GM21526 (cell line): ENCODE measurements around the gene NLRX1.
"Not testable (repeated sequence)": the region's sequence is repeated elsewhere in the genome, so short reads cannot be mapped to it uniquely, and the experiment has no call there.

Experiments
- ATAC-seq: cut with Tn5 transposase; IDR thresholded peaks from one replicate; pipeline ENCODE4 v1.9.1; 2021; ENCODE audit warnings: moderate library complexity; ENCODE audit not compliant: unreplicated experiment, low FRiP score

NLRX1 gene

DNA sequence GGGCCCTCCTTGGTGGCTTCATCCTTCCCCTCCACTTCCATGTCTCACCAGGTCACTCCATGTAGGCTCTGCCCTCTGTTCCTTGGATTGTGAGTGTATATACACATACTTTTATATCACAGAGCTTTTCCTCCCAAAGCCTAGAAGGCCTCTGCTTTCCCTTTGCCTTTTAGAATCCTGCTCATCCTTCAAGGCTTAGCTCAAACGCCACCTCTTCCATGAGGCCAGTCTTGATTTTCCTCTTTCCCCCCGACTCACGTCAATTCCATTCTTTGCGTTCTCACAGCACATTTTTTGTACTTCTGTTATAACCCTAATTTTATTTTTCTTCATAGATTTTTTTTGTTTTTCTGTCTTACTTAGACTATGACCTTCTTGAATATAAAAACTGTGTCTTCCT, 15.9 kb upstream of the NLRX1 start:
- no peak for ATAC-seq

DNA sequence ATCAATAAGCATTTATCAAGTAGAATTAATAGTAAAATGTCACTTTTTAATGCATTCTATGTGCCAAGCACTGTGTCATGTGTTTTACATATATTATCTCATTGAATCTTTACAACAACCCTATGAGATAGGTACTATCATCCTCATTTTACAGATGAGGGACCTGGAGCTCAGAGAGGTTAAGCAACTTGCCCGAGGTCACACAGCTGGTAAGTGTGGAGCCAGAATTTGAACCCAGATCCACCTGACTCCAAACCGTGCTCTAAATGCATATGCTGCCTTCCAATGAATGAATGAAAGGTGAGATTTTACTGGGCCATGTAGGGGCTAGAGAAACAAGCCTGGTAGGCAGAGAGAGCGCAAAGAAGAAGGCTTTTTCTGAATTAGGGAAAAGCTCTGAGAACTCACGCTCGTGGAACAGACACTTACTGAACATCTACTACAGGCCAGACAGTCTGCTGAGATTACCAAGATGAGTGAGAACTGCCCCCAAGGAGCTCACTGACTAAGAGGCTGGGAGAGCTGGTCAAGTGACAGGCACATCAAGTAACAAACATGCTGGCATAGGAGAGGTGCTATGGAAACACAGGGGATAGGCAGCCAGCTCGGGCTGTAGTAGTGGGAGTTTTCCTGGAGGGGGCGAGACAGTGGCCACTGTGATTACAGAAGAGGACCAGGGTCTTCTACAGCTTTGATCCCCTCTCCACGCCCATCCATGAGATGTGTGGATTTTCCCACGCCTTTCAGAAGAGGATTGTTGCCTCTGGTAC, 15.3 kb upstream of the NLRX1 start:
- ATAC-seq, result no peak

DNA sequence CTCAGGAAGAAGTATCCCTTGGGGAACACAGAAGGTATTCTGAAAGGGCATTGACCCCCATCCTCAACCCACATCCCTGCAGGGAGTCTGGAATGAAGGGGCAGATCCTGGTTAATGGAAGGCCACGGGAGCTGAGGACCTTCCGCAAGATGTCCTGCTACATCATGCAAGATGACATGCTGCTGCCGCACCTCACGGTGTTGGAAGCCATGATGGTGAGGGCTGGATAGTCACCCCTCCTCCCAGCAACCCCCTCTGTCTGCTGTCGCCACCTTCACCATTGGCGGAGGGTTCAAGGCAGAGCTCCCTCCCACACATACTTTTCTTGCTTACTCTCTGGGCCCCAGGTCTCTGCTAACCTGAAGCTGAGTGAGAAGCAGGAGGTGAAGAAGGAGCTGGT, 14.3 kb upstream of the NLRX1 start:
- ATAC-seq, result no peak

DNA sequence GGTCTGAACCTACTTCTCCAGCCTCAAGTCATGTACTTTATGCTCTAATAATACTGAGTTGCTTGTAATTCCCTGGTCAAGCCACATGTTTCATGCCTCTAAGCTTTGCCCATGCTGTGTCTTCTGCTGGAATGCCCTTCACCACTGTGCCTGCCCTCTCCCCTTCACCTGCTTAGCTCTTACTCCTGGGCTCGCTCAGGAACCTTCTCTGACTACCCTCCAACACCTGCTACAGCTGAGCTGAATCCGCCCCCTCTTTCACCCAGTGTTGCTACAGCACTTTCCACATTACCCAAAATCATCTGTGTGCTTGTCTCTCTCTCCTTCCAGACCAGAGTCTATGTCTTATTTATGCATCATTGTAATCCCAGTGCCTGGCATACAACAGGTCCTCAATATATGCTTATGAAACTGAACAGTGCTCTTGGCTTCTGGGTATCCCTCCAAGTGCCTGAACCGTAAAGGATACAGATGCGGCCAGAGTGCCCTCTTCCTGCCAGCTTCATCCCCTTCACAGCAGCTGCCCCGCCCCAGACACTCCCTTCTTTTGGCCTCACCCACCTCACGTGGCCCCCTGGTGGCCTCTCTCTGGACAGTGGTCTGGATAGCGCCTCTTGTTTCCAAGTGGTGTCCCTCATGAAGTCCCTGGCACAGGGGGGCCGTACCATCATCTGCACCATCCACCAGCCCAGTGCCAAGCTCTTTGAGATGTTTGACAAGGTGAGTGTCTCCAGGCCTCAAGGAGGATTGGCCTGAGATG, 12.6 kb upstream of the NLRX1 start:
- ATAC-seq, result no peak

DNA sequence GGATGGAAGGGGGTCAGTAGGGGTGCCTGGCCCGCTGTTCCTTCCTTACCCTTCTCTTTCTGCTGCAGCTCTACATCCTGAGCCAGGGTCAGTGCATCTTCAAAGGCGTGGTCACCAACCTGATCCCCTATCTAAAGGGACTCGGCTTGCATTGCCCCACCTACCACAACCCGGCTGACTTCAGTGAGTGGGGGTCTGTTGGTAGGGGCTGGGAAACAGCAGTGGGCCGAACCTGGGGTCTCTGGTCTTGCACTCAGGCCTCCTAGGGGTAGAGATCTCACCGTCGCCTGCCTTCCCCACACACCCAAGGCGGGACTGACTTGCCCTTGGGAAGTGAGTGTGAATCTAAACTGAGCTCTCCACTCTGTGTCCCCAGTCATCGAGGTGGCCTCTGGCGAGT, 12.0 kb upstream of the NLRX1 start:
- ATAC-seq, result no peak

DNA sequence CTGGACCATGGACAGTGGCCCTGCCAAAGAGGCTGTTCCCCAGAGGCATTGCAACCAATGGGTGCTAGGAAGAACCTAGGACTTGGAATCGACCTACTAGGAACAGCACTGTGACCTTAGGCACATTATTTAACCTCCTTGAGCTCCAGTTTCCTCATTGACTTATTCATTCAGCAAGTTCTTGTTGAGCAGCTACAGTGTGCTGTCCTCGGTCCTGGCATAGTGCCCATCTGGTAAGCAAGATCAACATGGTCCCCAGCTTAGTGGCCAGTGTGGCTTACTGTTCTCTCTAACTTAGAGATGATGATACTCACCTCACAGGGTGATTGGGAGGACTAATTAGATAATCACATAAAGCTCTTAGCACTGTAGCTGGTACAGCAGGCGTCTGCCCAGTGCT, 11.5 kb upstream of the NLRX1 start:
- ATAC-seq, result no peak

DNA sequence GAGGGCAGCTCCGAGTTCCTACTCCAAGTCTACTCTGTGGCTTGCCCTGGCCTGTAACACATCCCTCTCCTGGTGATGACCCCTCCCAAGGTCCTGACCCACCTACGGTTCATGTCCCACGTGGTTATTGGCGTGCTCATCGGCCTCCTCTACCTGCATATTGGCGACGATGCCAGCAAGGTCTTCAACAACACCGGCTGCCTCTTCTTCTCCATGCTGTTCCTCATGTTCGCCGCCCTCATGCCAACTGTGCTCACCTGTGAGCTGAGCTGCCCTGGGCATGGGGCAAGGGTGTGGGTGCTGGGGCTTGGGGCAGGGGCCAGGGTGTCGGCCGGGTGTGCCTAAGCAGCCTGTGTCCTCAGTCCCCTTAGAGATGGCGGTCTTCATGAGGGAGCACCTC, 10.1 kb upstream of the NLRX1 start:
- ATAC-seq, result no peak

DNA sequence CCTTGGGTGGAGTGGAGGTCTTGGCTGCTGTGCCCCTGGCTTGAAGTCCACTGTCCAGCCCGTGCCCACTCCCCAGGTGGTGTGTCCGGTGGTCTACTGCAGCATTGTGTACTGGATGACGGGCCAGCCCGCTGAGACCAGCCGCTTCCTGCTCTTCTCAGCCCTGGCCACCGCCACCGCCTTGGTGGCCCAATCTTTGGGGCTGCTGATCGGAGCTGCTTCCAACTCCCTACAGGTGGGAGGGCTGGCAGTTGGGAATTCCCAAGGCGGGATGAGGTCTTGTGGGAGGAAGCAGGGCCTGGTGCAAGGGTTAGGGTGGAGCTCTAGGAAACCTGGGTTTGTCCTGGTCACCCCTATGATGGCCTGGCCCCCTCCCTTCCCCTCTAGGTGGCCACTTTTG, 8.4 kb upstream of the NLRX1 start:
- no peak for ATAC-seq

DNA sequence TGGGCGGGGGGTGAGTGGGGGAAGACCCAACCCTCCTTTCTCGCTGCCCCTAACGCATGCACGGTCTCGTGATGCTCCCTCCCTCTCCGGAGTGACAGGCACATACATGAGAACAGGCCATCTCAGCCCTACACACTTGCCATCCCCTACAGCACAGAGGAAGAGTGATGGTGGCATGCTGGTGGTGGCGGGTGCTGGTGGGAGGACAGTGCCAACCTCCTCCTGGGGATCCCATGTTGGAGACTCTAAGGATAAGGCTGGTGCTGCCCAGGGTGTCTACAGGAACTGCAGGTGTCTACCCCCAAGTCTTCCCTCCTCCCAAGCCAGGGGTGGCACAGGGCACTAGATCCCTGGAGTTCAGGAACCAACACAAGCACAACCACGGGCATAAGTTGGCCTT, 6.7 kb upstream of the NLRX1 start:
- no peak for ATAC-seq

DNA sequence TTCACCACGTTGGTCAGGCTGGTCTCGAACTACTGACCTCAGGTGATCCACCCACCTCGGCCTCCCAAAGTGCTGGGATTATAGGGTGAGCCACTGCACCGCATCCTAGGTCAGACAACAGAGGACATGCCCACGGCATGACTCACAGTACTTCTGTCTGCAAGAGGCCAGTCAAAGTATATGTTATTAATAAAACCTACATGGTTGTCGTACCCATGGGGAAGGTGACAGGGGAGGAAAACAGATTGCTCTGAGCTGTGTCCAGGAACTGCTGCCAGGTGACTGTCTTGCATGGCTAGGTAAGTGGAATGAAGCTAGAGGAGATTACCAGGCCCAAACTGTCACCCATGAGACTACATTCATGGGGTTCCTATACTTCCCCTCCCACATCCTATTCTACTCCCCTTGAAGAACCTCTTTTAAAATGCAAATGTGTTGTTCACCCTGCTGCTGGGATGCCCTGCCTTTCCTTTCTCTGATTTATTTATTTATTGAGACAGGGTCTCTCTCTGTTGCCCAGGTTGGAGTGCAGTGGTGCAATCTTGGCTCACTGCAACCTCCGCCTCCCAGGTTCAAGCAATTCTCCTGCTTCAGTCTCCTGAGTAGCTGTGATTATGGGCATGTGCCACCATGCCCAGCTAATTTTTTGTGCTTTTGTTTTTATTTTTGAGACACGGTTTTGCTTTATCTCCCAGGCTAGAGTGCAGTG, 2.0 kb upstream of the NLRX1 start:
- ATAC-seq, result no peak

DNA sequence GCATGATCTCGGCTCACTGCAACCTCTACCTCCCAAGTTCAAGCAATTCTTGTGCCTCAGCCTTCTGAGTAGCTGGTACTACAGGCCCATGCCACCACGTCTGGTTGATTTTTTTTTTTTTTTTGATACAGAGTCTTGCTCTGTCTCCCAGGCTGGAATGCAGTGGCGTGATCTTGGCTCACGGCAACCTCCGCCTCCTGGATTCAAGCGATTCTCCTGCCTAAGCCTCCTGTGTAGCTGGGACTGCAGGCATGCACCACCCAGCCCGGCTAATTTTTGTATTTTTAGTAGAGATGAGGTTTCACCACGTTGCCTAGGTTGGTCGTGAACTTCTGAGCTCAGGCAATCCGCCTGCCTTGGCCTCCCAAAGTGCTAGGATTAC, 1.5 kb upstream of the NLRX1 start:
- not testable (repeated sequence) for ATAC-seq

DNA sequence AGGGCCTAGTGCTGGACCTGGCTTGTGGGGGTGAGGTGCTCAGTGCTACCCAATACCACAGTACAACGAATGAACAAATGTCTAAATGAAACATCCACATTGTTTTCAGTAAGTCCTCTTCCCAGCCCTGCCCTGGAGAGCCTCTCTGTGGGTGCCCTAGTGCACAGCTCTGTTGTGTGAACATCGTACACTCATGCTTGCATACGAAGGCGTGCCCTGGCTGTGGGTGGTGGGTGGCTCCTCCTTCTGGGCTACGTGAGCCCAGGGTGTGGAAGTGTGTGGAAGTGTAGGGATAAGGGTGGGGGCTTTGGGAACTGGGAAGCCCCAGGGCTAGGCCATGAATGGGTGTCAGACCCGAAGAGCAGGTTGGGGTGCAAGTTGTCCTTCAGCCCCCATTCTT, 592 bp upstream of the NLRX1 start:
- no peak for ATAC-seq

DNA sequence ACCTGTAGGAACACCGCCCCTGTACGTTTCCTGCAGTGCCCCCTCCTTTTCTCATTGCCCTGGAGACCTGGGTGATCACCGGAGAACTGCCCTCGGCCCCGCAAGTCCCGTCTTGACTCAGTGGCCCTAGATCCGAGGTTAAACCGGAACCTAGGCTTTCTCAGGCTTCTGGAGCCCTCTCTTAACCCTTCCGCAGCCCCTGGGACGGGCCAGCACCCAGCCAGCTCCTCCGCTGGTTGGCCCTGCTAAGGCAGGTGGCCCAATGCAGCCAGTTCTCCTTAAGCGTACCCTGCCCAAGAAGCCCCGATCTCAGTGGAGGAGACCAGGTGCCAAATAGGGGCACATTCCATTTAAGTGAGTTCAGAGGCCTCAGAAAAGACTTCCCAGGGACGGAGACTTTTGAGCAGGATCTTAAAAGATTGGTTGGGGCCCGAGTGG, 776 bp downstream of the NLRX1 start:
- ATAC-seq, result peak; percentile 24

DNA sequence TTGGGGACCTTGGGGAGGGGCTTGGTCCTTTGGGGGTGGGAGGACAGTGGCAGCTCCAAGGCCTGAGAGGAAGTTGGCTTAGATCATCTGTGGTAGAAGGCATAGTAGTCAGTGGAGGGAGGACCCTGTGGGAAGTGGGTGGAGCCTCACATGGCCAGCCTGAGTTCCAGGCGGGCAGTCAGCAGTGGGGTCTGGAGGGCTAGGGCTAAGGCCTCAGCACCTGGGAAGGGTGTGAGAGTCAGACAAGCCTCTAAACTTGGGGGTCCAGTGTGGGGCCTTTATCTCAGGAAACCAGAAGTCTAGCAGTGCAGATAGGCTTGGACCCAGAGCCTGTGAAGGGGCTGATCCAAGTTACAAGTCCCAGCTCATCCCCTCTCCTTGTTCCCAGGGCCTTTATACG, 4.0 kb downstream of the NLRX1 start:
- no peak for ATAC-seq

DNA sequence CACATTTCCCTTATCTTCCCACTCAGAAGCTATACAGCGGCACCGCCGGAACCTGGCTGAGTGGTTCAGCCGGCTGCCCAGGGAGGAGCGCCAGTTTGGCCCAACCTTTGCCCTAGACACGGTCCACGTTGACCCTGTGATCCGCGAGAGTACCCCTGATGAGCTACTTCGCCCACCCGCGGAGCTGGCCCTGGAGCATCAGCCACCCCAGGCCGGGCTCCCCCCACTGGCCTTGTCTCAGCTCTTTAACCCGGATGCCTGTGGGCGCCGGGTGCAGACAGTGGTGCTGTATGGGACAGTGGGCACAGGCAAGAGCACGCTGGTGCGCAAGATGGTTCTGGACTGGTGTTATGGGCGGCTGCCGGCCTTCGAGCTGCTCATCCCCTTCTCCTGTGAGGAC, 4.9 kb downstream of the NLRX1 start:
- no peak for ATAC-seq

DNA sequence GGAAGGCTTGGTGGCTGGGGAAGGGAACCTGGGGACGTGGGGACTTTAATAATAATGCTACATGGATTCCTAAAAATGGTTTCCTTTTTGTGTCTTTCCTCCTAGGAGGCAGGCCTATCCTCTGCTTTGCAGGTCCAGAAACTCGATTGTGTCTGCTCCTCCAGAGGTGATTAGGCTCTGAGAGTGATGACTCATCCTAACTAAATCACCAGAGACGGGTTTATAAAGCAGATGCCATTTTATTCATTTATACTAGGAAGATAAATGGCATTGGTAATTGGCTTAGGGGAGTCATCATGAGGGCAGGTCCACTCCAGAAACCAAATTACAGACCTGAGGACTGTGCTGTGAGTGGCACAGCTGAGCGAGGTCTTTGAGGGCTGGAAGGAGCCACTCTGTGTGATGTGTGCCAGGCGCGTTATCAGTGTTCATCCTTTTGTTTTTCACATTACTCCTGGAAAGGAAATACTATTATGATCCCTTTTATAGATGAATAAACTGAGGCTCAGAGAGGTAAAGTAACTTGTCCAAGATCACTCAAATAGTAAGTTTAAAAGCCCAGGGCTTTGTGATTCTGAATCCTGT, 7.1 kb downstream of the NLRX1 start:
- no peak for ATAC-seq

DNA sequence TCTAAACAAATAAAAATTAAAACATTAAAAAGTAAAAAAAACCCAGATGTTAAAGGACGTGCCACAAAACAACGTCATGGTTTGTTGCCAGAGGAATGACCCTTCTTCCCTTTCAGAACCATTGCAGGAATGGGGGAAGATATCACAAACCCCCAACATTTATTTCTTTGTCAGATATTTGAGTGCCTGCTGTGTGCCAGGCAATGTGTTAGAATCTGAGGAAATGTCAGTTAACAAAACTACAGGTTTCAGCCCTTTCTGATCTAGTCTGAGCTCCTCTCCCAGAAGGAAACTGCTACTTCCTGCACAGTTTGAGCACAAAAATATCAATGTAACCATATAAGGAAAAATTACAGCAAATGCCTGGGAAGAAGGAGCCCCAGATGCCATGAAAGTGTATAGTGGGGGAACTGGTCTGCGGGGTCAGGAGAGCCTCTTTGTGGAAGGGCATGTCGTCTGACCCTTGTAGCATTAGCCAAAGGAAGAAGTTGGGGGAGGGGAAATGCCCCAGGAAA, 9.7 kb downstream of the NLRX1 start:
- ATAC-seq, result no peak

DNA sequence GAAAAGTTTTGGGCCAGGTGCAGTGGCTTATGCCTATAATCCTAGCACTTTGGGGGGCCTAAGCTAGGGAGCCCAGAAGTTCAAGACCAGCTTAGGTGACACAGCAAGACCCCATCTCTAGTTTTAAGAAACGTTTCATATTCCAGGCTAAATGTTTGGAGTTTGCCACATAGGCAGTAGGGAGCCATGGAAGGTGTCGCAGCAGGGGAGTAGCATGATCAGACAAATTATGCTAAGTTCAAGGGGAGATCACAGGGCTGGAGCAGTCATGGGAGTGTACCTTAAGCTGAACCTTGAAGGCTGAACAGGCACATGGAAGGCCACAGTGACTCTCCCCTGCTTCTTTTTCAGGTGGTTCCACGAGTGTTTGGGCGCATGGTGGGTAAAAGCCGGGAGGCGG, 10.8 kb downstream of the NLRX1 start:
- ATAC-seq, result no peak

DNA sequence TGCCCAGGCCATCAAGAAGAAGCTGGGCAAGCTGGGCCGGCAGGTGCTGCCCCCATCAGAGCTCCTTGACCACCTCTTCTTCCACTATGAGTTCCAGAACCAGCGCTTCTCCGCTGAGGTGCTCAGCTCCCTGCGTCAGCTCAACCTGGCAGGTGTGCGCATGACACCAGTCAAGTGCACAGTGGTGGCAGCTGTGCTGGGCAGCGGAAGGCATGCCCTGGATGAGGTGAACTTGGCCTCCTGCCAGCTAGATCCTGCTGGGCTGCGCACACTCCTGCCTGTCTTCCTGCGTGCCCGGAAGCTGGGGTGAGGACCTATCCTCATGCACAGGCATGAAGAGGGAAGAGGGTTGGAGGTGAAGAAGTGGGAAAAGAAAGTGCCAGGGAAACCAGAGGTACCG, 11.5 kb downstream of the NLRX1 start:
- ATAC-seq, result no peak

DNA sequence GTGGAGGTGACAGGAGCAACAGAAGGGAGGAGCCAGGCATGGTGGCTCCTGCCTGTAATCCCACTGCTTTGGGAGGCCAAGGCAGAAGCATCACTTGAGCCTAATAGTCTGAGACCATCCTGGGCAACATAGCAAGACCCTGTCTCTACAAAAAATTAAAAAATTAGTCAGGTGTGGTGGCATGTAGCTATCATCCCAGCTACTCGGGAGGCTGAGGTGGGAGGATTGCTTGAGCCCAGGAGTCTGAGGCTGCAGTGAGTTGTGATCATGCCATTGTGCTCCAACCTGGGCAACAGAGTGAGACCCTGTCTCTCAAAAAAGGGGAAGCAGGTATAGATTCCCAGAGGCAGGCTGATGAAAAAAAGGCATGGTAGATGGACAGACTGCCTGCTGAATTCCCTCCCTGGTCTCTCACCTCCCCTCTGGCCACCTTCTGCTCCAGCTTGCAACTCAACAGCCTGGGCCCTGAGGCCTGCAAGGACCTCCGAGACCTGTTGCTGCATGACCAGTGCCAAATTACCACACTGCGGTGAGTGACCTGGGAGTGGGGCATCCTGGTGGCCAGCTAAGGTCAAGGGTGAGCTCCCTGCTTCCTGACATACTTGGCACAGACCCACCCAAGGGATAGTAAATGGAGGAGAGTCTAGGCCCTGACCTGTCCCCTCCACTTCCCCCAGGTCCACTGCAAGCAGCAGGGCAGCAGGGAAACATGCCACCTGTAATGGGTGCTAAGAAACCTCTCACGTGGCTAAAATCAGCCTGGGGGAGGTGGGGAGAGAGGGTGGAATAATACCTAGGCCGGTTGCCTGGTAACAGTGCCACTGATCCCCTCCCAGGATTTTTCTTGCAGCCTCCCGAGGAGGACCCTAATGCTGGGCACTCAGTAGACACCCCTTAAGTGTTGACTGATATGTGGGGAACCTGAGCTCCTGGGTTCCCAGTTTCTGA, 12.5 kb downstream of the NLRX1 start:
- ATAC-seq, result no peak
